Fibroblast of lung (primary cell): Measurements from ENCODE around the gene PRELID1. TPM values are rescaled to one million over a fixed set of nuclear protein-coding genes. Genes with fewer than 3 reads are reported as not detected.

Source experiments
- DNase-seq, 2 donors: peaks; one replicate each; pipeline versions ENCODE4 v3.0.0 to v3.0.0-alpha.2; 2010; ENCODE audit warnings: low read depth in 2 of 2
- H2AFZ ChIP-seq: 2 replicates; pipeline ENCODE4 v1.5.1; 2012; ENCODE audit warnings: low read length, control low read depth, inconsistent platforms
- H3K27ac ChIP-seq: 2 replicates; pipeline ENCODE4 v1.5.1; 2011; ENCODE audit warnings: low read length, control low read depth; ENCODE audit not compliant: insufficient read depth
- H3K27me3 ChIP-seq: 2 replicates; pipeline ENCODE4 v1.5.1; 2011; ENCODE audit warnings: mild to moderate bottlenecking, low read length; ENCODE audit not compliant: control insufficient read depth, insufficient read depth
- H3K36me3 ChIP-seq: 2 replicates; pipeline ENCODE4 v1.5.1; 2011; ENCODE audit warnings: low read length; ENCODE audit not compliant: control insufficient read depth, insufficient read depth
- H3K4me1 ChIP-seq: 2 replicates; pipeline ENCODE4 v1.5.1; 2011; ENCODE audit warnings: low read length; ENCODE audit not compliant: control insufficient read depth, insufficient read depth; ENCODE audit errors: extremely low read depth
- H3K4me2 ChIP-seq: 2 replicates; pipeline ENCODE4 v1.5.1; 2011; ENCODE audit warnings: low read length, control low read depth; ENCODE audit not compliant: insufficient read depth; ENCODE audit errors: extremely low read depth
- H3K4me3 ChIP-seq, 4 experiments: fragments of 200-600 bp in 1 of 4; sonication (generic) in 1 of 4; replicated peaks in 1 of 4; 2 replicates each; pipeline ENCODE4 v1.5.1; 2011 to 2016; ENCODE audit warnings: low read length in 4 of 4, low read depth in 3 of 4, mild to moderate bottlenecking in 3 of 4, control low read depth in 2 of 4, inconsistent platforms in 1 of 4, mixed read lengths in 1 of 4; ENCODE audit not compliant: insufficient read depth in 1 of 4; ENCODE audit errors: control extremely low read depth in 1 of 4
- H3K79me2 ChIP-seq: 2 replicates; pipeline ENCODE4 v1.5.1; 2012; ENCODE audit warnings: mild to moderate bottlenecking, low read length, inconsistent platforms; ENCODE audit not compliant: control insufficient read depth, insufficient read depth
- H3K9ac ChIP-seq: 2 replicates; pipeline ENCODE4 v1.5.1; 2011; ENCODE audit warnings: mild to moderate bottlenecking, low read length, control low read depth; ENCODE audit not compliant: insufficient read depth
- H3K9me3 ChIP-seq: 2 replicates; pipeline ENCODE4 v1.5.1; 2012; ENCODE audit warnings: low read depth, low read length; ENCODE audit not compliant: control insufficient read depth, insufficient read depth
- H4K20me1 ChIP-seq: 2 replicates; pipeline ENCODE4 v1.5.1; 2011; ENCODE audit warnings: low read length; ENCODE audit not compliant: control insufficient read depth, insufficient read depth; ENCODE audit errors: extremely low read depth
- CTCF ChIP-seq, 2 donors: IDR thresholded peaks in 1 of 2; conservative IDR thresholded peaks in 1 of 2; 1 replicate in 1 of 2; 2 replicates in 1 of 2; pipeline ENCODE4 v1.5.1; 2011 to 2012; ENCODE audit warnings: low read length in 2 of 2, control low read depth in 1 of 2, inconsistent platforms in 1 of 2, low read depth in 1 of 2, mild to moderate bottlenecking in 1 of 2
- EZH2 ChIP-seq: IDR thresholded peaks from 2 replicates; pipeline ENCODE4 v1.5.1; 2012; ENCODE audit warnings: low read length, control low read depth, mild to moderate bottlenecking; ENCODE audit errors: missing control alignments
- polyA plus RNA-seq, 2 donors: library from polyadenylated mRNA; depleted of rRNA in 1 of 2; stranded (reverse) in 1 of 2; unstranded in 1 of 2; fragments of >200 nt; gene quantifications; 2 replicates each; pipeline ENCODE4 v1.2.1, GENCODE V29; 2011 to 2012; ENCODE audit warnings: missing spikeins in 1 of 2
- total RNA-seq: library from RNA; depleted of rRNA; stranded (reverse); fragments of >200 nt; gene quantifications from 2 replicates; pipeline ENCODE4 v1.2.1, GENCODE V29; 2014

Gene PRELID1
- total and polyA plus RNA-seq, 2 donors (not counting 1 experiment from before 2014, with no cell fraction given), result 64.2 to 145 TPM

GRCh38 chr5:177355868-177356168 lies 52.2 kb downstream of the PRELID1 start:
- Histone ChIP-seq H3K9ac (no peak overlapping the region), H2AFZ (no peak overlapping the region), H3K79me2 (peaks cover 5% of the 10 kb centered on the region), H3K4me2 (no peak overlapping the region), H3K27ac (no peak overlapping the region), H3K4me1 (no peaks in the 10 kb centered on the region), H3K27me3 (peaks cover 12% of the 10 kb centered on the region), H3K9me3 (no peaks in the 10 kb centered on the region), H3K4me3 (no peak overlapping the region), H3K36me3 (no peaks in the 10 kb centered on the region), H4K20me1 (no peaks in the 10 kb centered on the region)
- TF ChIP-seq CTCF (conservative IDR thresholded peaks at IDR 0.05 in 1 of 2, IDR thresholded peaks at IDR 0.05 in 1 of 2; ENCODE audit: low read depth in 1 of 2, low read length in 2 of 2) (no peak), EZH2 (no peak)
- DNase-seq, result no peak

Other genes starting within 250 kb of the PRELID1 start
- 12.6 and 13.6 TPM in 2 replicates for gene FGFR4, start 216.9 kb upstream of the PRELID1 start, total RNA-seq
- 5.6 and 28.4 TPM in 2 replicates for gene FGFR4, start 216.9 kb upstream of the PRELID1 start, polyA plus RNA-seq
- gene NSD1, start 170.0 kb upstream of the PRELID1 start, total RNA-seq, result 36.0 and 52.8 TPM in 2 replicates
- gene NSD1, start 170.0 kb upstream of the PRELID1 start, polyA plus RNA-seq, result 16.5 and 19.3 TPM in 2 replicates
- gene RAB24, start 80 bp upstream of the PRELID1 start, total RNA-seq, result 22.1 and 25.9 TPM in 2 replicates
- gene RAB24, start 80 bp upstream of the PRELID1 start, polyA plus RNA-seq, result 27.9 and 34.2 TPM in 2 replicates
- gene MXD3, start 8.1 kb downstream of the PRELID1 start, total RNA-seq, result 1.0 and 6.6 TPM in 2 replicates
- 1.8 and 3.4 TPM in 2 replicates for gene MXD3, start 8.1 kb downstream of the PRELID1 start, polyA plus RNA-seq
- gene LMAN2, start 47.9 kb downstream of the PRELID1 start, total RNA-seq, result 294 and 396 TPM in 2 replicates
- 145 and 221 TPM in 2 replicates for gene LMAN2, start 47.9 kb downstream of the PRELID1 start, polyA plus RNA-seq
- gene RGS14, start 54.1 kb downstream of the PRELID1 start, total RNA-seq, result 2.6 and 4.1 TPM in 2 replicates
- 2.5 and 3.1 TPM in 2 replicates for gene RGS14, start 54.1 kb downstream of the PRELID1 start, polyA plus RNA-seq
- gene SLC34A1, start 80.6 kb downstream of the PRELID1 start, total RNA-seq, result not detected in 2 replicates
- gene SLC34A1, start 80.6 kb downstream of the PRELID1 start, polyA plus RNA-seq, result not detected in 2 replicates
- gene PFN3, start 96.9 kb downstream of the PRELID1 start, total RNA-seq, result not detected in 2 replicates
- gene PFN3, start 96.9 kb downstream of the PRELID1 start, polyA plus RNA-seq, result not detected in 2 replicates
- gene F12, start 105.8 kb downstream of the PRELID1 start, total RNA-seq, result under 0.01 and 0.50 TPM in 2 replicates
- gene F12, start 105.8 kb downstream of the PRELID1 start, polyA plus RNA-seq, result 0.10 and 0.19 TPM in 2 replicates
- gene GRK6, start 122.9 kb downstream of the PRELID1 start, total RNA-seq, result 13.1 and 15.0 TPM in 2 replicates
- gene GRK6, start 122.9 kb downstream of the PRELID1 start, polyA plus RNA-seq, result 15.8 and 23.4 TPM in 2 replicates
- gene PRR7, start 143.0 kb downstream of the PRELID1 start, total RNA-seq, result 2.1 and 2.3 TPM in 2 replicates
- 1.6 TPM in 2 replicates for gene PRR7, start 143.0 kb downstream of the PRELID1 start, polyA plus RNA-seq
- 96.4 and 102 TPM in 2 replicates for gene DBN1, start 169.8 kb downstream of the PRELID1 start, total RNA-seq
- 138 and 181 TPM in 2 replicates for gene DBN1, start 169.8 kb downstream of the PRELID1 start, polyA plus RNA-seq
- gene PDLIM7, start 193.8 kb downstream of the PRELID1 start, total RNA-seq, result 55.2 and 65.2 TPM in 2 replicates
- gene PDLIM7, start 193.8 kb downstream of the PRELID1 start, polyA plus RNA-seq, result 117 and 245 TPM in 2 replicates
- gene DOK3, start 206.0 kb downstream of the PRELID1 start, total RNA-seq, result 0.99 and 2.1 TPM in 2 replicates
- gene DOK3, start 206.0 kb downstream of the PRELID1 start, polyA plus RNA-seq, result 0.58 and 1.5 TPM in 2 replicates
- 76.5 and 79.1 TPM in 2 replicates for gene DDX41, start 213.2 kb downstream of the PRELID1 start, total RNA-seq
- gene DDX41, start 213.2 kb downstream of the PRELID1 start, polyA plus RNA-seq, result 66.8 and 71.5 TPM in 2 replicates